Astrocyte of the hippocampus (primary cell): Measurements from ENCODE around the gene LRIT3.
"Not testable (repeated sequence)": the region's sequence is repeated elsewhere in the genome, so short reads cannot be mapped to it uniquely, and the experiment has no call there.

Experiments used
- DNase-seq: peaks from one replicate; pipeline ENCODE4 v3.0.0; 2011; ENCODE audit warnings: low read depth, low spot score

The LRIT3 gene

DNA sequence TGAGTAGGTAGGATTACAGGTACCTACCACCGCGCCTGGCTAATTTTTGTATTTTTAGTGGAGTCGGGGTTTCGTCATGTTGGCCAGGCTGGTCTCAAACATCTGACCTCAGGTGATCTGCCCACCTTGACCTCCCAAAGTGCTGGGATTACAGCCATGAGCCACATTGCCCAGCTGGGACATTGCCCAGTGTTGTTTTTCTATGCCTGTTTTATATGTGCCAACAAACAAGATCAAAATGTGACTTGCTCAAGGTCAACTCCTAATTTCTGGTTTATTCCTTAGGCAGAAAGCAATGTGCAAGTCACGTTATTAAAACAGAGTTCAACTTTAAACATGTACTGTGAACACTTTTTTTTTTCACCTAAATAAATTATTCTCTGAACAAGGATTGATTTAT lies 2.7 kb downstream of the LRIT3 start:
- DNase-seq, result no peak

DNA sequence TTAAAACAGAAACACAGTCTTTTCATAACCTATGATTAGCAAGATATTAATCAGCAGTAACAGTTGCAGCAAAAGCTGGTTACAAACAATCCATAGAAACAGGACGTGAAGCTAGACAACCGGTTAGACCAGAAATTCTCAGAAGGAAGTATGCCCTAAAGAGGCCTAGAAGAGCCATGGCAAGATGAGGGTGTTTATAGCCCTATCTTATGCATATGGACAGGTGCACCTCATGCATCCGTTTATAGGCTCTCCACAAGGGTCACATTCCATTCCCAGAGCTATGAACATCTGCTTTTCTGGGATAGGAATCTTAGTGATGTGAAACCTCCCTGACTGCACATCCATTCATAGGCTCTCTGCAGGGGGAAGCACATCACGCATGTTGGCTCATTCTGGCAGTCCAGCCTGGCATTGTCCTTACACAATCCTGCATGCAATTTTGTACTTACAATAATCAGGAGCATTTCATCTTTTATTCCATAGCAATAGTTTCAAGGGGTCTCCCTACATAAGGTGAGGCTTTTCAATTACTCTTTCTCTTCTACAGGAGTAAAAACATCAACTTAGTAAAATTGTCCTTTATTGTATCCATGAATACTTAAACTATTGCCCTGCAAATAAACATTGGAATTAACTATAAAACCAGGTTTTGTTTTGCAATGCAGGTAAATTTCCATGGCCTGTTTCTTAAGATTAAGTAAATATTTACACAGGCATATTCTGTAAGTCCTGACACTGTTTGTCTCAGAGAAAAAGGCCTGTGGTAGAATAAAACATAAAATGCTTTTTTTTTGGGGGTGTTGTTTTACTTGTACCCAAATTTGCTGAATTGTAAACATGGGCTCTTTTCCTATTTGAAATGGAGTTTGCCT lies 11.8 kb downstream of the LRIT3 start:
- not testable (repeated sequence) for DNase-seq

DNA sequence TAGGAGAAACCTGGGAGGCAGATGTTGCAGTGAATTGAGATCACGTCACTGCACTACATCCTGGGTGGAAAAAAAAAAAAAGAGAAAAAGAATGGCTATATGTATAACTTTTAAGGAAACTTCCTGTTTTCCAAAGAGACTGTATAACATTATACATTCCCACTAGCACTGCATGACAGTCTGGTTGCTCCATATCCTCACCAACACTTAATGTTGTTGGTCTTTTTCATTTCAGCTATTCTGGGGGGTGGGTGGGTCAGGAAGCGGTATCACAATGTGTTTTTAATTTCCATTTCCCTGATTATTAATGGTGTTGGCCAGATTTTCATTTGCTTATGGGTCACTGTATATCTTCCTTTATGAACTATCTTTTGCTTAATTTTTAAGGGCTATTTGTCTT lies 13.4 kb downstream of the LRIT3 start:
- no peak for DNase-seq

DNA sequence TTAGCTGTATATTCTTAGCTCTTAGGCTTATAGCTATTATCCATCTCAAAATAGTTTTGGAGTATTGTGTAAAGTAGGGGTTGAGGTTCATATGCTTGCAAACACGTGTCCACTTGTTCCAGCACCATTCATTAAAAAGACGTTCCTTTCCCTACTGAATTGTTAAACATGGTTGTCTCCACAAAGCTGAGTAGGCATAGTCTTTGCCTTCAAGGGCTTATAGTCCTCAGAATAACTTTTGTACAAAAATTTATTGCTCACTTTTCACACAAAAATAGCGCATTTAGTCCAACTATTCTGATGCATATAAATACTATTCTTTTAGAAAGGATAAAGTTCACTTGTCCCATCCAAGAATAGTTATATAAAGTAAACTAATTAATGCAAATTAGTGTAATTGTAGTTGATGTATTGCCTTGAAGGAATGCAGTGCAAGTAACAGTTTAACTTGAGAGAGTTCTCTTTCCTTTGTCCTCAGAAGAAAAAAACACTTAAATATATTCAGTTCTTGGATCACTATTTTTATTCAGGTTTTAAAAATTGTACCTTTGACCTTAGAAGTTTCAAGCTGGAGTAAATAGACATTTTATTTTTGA lies 14.1 kb downstream of the LRIT3 start:
- no peak for DNase-seq

DNA sequence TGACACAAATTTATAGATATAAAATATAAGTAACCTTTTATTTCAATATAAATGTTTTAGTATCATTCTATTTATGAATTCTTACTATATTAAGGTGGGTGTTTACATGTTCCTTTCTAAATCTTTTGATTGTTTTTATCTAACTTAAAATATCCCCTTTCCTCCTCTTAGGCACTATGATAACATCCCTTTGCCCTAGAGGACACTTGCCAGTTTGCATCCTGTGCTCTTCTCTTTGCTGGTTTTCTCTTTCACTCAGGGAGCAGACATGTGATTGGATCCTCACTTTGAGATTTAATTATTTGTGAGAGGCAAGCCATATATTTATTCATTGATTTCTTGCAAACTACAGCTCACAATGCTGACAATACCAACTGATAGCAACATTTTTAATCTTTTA lies 16.2 kb downstream of the LRIT3 start:
- DNase-seq, result no peak

DNA sequence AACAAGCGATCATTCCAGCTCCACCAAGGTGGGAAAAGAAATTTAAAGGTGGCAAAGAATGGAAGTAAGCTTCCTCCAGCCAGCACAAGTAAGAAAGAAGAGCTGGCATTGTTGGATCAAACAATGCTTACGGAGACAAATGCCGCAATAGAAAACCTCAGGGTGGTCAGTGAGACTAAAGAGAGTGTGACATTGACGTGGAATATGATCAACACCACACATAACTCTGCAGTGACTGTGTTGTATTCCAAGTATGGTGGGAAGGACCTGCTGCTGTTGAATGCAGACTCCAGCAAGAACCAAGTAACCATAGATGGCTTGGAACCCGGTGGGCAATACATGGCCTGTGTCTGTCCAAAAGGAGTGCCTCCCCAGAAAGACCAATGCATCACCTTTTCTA lies 22.2 kb downstream of the LRIT3 start:
- no peak for DNase-seq

DNA sequence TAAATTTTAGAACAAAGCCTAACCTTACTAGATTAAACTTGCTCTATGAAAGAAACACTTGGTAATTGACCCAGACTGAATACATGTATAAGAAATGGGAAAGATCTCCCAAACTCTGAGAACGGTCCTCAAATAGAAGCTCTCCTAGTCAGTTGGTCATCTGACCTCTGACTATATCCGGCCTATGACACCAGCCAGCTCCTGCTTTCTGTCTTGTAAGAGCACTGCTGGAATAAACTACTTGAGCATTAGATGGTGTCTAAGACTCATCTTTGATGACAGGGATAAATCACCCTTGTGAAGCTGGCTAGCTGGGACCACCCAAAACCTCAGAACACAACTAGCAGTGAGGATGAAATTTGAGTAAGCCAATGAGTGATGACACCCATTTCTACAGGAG lies 24.2 kb downstream of the LRIT3 start:
- no peak for DNase-seq

DNA sequence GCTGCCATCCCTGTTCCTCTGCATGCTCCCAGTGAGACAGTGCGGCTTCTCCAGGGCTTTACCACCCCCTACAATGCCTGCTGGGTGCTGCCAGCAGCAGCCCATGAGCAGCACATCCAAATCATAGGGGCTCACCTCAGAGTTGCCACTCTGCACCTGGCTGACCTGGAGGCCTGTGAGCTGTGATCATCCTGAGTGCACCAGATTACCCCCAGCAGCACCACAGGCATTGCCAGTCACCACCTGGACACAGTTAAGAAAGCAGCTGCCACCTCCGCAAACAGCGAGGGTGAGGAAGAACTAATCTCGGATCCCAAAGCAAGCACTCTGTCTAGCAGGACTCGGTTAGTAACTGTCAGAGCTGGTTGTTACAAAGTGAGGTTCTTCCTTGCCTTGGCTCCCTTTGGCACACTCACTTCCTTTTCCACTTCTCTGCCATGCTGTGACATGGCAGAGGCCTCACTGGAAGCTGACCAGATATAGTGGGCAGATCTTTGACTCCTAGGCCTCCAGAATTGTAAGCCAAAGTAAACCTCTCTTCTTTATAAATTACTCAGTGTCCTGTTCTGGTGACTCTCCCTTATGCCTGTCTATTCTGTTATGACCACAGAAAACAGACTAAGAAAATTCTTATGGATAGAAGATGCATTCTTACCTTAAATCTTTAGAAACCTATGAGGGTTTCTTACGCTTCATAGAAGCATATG lies 25.2 kb downstream of the LRIT3 start:
- DNase-seq, result no peak

DNA sequence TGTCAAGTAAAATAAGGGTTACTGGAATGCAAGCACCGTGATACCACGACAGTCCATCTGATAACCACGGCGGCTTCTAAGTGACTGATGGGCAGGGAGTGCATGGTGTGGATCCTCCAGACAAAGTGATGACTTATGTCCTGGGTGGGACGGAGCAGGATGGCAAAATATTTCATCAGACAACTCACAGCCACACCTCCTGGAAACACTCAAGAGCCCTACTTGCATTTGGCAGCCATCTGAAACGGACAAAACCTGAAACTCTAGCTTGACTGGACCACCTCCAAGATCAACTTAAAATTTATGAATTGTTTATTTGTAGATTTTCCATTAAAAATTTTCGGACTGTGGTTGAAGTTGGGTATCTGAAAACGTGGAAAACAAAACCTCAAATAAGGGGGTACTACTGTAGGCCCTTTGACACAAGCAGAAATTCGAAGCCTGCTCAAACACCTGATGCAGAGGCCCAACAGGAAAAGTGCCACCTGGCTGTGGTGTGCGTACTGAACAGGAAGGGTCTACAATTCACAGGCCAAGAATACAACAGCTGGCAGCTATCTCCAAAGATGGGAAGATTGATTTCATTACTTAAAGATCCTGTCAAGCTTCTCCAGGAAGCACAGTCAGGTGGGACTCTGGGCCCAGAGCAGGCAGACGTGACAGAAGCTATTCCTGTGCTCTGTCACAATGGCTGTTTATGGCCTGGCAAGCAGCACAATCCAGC lies 26.0 kb downstream of the LRIT3 start:
- DNase-seq, result no peak

DNA sequence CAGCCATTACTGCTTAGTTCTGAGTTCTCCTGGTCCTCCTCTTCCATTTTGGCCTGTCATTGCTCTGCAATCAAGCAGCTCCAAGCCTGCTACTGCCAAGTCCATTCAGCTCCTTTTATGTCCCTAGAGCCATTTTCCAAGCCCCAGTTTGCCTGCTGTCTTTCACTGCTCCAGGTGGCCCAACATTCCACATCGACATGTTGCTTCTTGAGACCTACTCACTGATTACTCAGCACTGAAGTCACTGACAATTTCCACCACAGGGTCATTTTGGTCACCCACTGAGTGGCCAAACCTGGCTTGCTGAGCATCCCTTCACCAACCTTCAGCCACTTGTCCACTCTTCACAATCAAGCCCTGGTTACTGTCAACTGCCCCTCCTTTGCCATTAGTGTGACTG lies 27.2 kb downstream of the LRIT3 start:
- DNase-seq, result no peak

DNA sequence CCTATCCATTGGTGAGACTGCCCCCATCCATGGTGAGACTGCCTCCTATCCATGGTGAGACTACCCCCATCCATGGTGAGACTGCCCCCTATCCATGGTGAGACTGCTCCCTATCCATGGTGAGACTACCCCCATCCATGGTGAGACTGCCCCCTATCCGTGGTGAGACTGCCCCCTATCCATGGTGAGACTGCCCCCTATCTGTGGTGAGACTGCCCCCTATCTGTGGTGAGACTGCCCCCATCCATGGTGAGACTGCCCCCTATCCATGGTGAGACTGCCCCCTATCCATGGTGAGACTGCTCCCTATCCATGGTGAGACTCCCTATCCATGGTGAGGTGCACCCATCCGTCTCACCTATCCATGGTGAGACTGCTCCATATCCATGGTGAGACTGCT lies 27.6 kb downstream of the LRIT3 start:
- DNase-seq, result not testable (repeated sequence)

DNA sequence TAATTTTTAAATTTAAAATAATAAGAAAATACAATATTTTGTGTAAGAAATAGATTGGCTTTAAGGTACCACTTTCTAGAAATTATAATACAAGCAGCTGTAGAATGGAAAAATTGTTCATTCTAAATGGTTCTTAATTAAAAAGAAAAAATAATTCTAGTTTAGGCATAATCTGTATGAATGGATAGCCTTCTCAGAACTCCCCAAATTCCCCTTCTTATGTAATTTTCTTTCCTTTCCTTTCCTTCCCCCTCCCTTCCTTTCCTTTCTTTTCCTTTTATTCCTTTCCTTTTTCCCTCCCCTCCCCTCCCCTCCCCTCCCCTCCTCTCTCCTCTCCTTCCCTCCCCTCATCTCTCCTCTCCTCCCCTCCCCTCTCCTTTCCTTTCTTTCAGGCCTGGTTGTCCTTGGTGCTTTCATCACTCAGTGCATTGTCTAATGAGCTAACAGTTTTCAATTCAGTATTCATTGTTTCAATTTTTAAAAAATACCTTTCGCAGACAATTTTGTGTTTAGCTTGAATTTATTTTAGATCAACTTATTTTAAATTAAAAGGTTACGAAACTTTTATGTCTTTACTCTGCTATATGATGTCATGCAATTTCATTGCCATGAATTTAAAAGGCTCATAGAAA lies 28.8 kb downstream of the LRIT3 start:
- no peak for DNase-seq

DNA sequence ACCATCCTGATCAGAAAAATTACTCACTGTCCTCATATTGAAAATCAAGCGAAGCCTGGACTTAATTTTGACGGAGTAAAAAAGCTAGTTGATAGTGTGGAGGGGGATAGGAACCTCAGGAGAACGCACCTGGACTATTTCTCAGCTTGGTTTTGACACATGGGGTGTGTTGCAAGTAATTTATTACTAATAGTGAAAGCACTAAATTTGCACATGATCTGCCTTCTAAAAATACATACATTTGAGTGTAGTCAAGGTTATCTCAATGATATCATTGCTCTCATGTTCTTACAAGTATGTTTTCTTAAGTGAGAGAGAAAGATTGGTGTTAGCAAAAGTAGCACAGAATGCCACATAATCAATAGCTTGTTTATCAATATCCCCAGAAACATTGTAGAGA lies 29.5 kb downstream of the LRIT3 start:
- DNase-seq, result no peak

DNA sequence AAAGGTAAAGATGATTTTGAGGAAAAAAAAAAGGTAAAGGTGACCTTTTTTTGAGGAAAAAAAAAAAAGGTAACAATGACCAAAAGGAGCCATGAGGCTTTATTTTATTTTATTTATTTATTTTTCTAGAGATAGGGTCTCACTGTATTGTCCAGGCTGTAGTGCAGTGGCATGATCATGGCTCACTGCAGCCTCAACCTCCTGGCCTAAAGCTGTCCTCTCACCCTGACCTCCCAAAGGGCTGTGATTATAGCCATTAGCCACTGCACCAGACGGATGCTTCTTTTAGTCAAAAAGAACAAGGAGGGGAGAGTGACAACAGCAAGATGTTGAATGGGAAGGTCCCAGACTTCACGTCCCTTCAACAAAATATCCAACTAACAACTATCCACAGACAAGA lies 30.4 kb downstream of the LRIT3 start:
- DNase-seq, result no peak

DNA sequence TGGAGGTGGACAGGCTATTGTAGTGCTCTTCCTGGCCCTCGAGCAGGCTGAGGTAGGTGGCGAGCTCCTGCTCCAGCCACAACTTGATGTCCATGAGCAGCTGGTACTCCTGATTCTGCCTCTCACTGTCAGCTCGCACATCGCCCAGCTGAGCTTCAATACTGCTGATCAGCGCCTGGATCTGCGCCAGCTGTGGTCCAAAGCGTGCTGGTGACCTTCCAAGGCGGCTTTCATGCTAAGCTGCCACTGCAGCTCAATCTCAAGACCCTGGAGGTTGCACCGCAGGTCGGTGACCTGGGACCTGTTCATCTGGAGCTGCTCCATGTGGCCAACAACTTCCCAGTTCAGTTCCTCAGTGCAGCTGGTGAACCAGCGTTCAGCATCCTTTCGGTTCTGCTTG lies 31.2 kb downstream of the LRIT3 start:
- no peak for DNase-seq

DNA sequence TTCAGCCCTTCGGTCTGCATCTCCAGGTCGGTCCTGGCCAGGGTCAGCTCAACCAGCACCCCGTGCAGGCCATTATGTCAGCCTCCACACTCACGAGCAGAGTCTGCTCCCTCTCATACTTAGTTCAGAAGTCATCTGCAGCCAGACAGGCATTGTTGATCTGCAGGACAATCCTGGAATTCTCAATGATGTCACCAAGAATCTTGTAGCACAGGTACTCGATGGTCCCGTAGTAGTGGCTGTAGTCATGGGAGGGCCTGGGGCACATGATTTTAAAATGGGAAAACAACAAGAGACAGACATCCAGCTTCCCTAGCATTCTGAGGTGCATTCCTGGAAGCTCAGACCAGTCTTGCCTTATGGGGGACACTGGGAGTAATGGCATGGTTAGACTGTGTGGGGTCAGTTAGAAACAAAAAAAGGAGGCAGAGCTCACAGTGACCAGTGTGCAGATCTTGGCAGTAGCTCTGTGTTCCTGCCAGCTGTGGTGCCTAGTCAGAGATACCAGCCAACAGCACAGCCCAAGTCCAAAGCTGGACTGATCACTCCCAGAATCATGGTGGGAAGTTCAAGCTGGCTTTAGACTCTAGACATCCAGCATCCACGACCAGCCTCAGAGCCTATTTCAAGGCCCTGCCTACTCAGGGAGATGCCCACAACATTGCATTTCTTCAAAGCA lies 31.9 kb downstream of the LRIT3 start:
- no peak for DNase-seq

DNA sequence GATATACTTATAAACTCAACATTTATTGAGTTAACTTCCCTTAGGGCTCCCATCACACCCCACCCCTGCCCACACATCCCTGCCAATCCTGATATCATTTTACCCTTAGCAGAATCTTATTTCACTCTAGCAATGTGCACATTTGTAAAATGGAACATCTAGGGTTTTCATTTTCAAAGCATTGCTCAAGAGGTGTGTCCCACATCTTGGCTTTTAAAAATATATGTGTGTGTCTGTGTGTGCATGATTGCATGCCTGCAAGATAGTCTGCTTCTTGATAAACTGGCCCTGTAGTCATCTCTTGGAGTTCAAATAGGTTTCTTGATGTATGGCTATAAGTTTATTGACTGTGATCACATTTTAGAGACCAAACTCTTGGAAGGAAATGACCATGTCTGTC lies 38.4 kb downstream of the LRIT3 start:
- no peak for DNase-seq

DNA sequence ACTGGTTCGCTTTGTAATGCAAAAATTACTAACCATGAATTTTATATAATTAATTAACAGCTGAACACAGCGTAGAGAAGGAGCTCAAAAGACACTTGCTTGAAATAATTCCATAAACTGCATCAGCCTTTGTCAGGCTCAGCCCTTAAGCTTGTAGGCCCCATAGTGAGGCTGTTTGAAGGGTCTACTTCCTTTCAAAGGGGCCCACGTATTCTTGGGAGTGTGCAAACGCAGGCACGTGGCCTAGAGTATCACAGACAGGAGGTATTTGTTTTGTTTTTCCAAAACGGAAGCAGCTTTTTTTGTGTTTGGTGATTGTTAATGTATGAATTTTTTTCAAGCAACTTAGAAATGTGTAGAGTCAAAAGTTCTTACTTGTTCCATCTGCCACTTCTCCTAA lies 39.2 kb downstream of the LRIT3 start:
- DNase-seq, result no peak

DNA sequence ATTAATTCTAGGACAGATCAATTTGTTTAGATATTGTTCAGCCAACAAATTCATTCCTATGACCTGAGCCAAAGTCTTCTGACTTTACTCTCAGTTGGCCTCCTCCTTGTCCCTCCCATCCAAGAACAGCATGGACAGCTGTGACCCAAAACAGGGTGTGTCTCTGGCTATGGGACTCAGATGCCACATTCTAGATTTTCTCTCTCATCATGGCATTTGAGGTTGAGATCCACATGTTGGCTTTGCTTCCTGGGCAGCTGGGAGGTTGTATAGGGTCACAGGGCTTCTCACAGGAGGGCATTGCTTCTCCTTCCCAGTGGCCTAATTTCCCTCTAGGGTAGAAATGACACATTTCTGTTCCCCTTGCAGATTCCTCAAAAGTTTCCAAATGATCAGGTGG lies 42.2 kb downstream of the LRIT3 start:
- DNase-seq, result no peak

DNA sequence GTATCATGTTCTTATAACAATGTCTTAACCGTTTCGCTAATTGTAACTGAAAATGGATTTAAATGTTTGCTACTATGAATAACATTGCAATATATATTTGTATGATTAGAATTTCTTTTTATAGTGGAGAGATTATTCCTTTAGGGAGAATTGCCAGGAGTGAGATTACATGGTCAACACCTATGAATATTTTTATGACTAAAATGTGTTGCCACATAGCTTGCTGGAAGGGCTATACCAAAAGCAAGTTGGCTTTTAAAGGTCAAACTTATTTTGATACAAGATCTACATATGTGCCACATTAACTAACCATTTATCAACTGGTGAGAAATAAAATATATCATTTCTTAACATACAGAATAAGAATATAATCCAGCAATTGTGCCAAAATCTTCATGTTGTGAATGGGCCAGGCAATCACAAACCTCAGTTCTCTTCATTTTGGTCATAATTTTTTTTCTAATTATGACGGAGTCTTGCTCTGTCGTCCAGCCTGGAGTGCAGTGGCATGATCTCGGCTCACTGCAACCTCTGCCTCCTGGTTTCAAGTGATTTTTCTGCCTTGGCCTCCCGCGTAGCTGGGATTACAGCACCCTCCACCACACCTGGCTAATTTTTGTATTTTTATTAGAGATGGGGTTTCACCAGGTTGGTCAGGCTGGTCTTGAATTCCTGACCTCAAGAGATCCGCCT lies 54.8 kb downstream of the LRIT3 start:
- no peak for DNase-seq

DNA sequence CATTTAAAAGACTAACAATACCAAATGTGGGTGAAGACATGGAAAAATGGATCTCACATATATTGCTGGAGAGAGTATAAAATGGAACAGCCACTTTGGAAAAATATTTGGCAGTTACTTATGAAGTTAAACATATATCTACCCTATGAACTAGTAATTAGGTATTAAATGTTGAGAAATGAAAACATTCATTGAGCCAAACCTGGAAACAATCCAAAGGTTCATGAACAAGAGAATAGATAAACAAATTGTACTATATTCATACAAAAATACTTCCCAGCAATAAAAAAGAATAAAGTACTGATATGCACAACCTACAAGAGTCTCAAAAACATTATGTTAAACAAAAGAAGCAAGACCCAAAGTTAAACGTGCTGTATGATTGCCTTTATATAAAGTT lies 60.8 kb downstream of the LRIT3 start:
- no peak for DNase-seq
